ENCODE results near the gene PPP2R5A. TPM values are rescaled to one million over a fixed set of nuclear protein-coding genes. Genes with fewer than 3 reads are reported as not detected.
A peak's percentile ranks its signal among the peaks of the same experiment; 100 is the strongest.
"Not testable (repeated sequence)": the region's sequence is repeated elsewhere in the genome, so short reads cannot be mapped to it uniquely, and the experiment has no call there.

The PPP2R5A gene
- total RNA-seq, 2 experiments from 2014 or later = 44.3 to 46.2 TPM

- TF ChIP-seq CTCF (IDR thresholded peaks at IDR 0.05) = no peak
- DNase-seq = no peak
- H3K27ac ChIP-seq (ENCODE audit: low read depth in 1 of 2, low read length in 2 of 2) = peak overlapping the region; percentile 90 to 98
- peaks cover 25% of the 10 kb centered on the region for H3K36me3 Mint-ChIP-seq (ENCODE audit: low read depth)
- peaks cover 54% of the 10 kb centered on the region for H3K4me1 Mint-ChIP-seq (ENCODE audit: low read depth)
- H3K4me3 ChIP-seq (ENCODE audit: low read length) = peak overlapping the region; percentile 99
- ChIA-PET POLR2A (interaction anchor here (0.8 to 3.4 kb wide), 21 partner anchors 7 to 961 kb away, joined by 3 to 50 read pairs (median 5); partner anchors contain the start of genes DTL, INTS7, NENF and NSL1), CTCF (interaction anchor here (1.6 kb wide), 1 partner anchor 252 kb away, joined by 6 read pairs; the partner anchor contains the start of genes DTL and INTS7)
- peaks cover 30% of the 10 kb centered on the region for H3K4me1 ChIP-seq (ENCODE audit: insufficient read depth, low read length)
- H3K9me3 Mint-ChIP-seq = no peaks in the 10 kb centered on the region
- no peaks in the 10 kb centered on the region for H3K36me3 ChIP-seq (ENCODE audit: insufficient read depth, low read length)
- intact Hi-C loops (cut with DNase I, micrococcal nuclease) = loop anchor here (5.0 to 10.0 kb wide), 6 partner anchors 41 to 704 kb away; partner anchors contain the start of genes DTL (in 1 of the 2), INTS7 (in 1 of the 2), NEK2 (in 1 of the 2) and PACC1 (in 1 of the 2)
- H3K4me3 Mint-ChIP-seq = peak overlapping the region; percentile 96
- no peaks in the 10 kb centered on the region for H3K9me3 ChIP-seq (ENCODE audit: control insufficient read depth in 1 of 2, insufficient read depth in 1 of 2, low read length in 2 of 2)
- H3K27me3 Mint-ChIP-seq = peaks cover 4% of the 10 kb centered on the region
- H3K27me3 ChIP-seq (ENCODE audit: control insufficient read depth in 1 of 2, insufficient read depth in 2 of 2, low read length in 2 of 2) = no peaks in the 10 kb centered on the region
- ATAC-seq (ENCODE audit: poor library complexity) = no peak
- peak overlapping the region; percentile 92 for H3K27ac Mint-ChIP-seq
Measured at GRCh38 chr1:212286556-212287131, 1.4 kb downstream of the PPP2R5A start.

GRCh38 chr1:212287261-212287895 lies 2.2 kb downstream of the PPP2R5A start:
- no peak for ATAC-seq (ENCODE audit: poor library complexity)
- peaks cover 34% of the 10 kb centered on the region for H3K4me1 ChIP-seq (ENCODE audit: insufficient read depth, low read length)

GRCh38 chr1:212287995-212288394 lies 2.8 kb downstream of the PPP2R5A start:
- not testable (repeated sequence) for ATAC-seq (ENCODE audit: poor library complexity); DNase-seq; H3K27me3 ChIP-seq (ENCODE audit: control insufficient read depth in 1 of 2, insufficient read depth in 2 of 2, low read length in 2 of 2); H3K27ac ChIP-seq (ENCODE audit: low read depth in 1 of 2, low read length in 2 of 2); H3K36me3 ChIP-seq (ENCODE audit: insufficient read depth, low read length); H3K9me3 Mint-ChIP-seq; H3K27me3 Mint-ChIP-seq; H3K9me3 ChIP-seq (ENCODE audit: control insufficient read depth in 1 of 2, insufficient read depth in 1 of 2, low read length in 2 of 2)
- ChIA-PET POLR2A (interaction anchor here (1.5 to 3.4 kb wide), 3 partner anchors 32 to 253 kb away, joined by 3 to 50 read pairs (median 44); partner anchors contain the start of genes DTL, INTS7 and NENF), CTCF (interaction anchor here (0.9 to 1.2 kb wide), 2 partner anchors 61 to 253 kb away, joined by 3 to 4 read pairs; partner anchors contain the start of genes DTL and INTS7)
- Histone ChIP-seq H3K4me3 (ENCODE audit: low read length) (peak overlapping the region; percentile 99), H3K4me1 (ENCODE audit: insufficient read depth, low read length) (peaks cover 38% of the 10 kb centered on the region)
- intact Hi-C loops (cut with DNase I, micrococcal nuclease) = loop anchor here (5.0 to 10.0 kb wide), 6 partner anchors 39 to 706 kb away; partner anchors contain the start of genes DTL (in 1 of the 2), INTS7 (in 1 of the 2), NEK2 (in 1 of the 2) and PACC1 (in 1 of the 2)
- Mint-ChIP-seq H3K4me3 (peak overlapping the region; percentile 80), H3K36me3 (ENCODE audit: low read depth) (peaks cover 25% of the 10 kb centered on the region), H3K27ac (peak overlapping the region; percentile 65), H3K4me1 (ENCODE audit: low read depth) (peaks cover 67% of the 10 kb centered on the region)

More at GRCh38 chr1:212287261-212287895, 2.2 kb downstream of the PPP2R5A start:
- TF ChIP-seq CTCF (IDR thresholded peaks at IDR 0.05) = no peak
- Mint-ChIP-seq H3K4me1 (ENCODE audit: low read depth) (peaks cover 61% of the 10 kb centered on the region), H3K36me3 (ENCODE audit: low read depth) (peaks cover 25% of the 10 kb centered on the region), H3K4me3 (peak overlapping the region; percentile 96), H3K27me3 (peaks cover 4% of the 10 kb centered on the region), H3K9me3 (no peaks in the 10 kb centered on the region), H3K27ac (peak overlapping the region; percentile 92)
- peak overlapping the region; percentile 99 for H3K4me3 ChIP-seq (ENCODE audit: low read length)
- intact Hi-C loops (cut with DNase I, micrococcal nuclease) = loop anchor here (5.0 to 10.0 kb wide), 6 partner anchors 40 to 705 kb away; partner anchors contain the start of genes DTL (in 1 of the 2), INTS7 (in 1 of the 2), NEK2 (in 1 of the 2) and PACC1 (in 1 of the 2)
- H3K36me3 ChIP-seq (ENCODE audit: insufficient read depth, low read length) = no peaks in the 10 kb centered on the region
- no peak for DNase-seq
- no peaks in the 10 kb centered on the region for H3K9me3 ChIP-seq (ENCODE audit: control insufficient read depth in 1 of 2, insufficient read depth in 1 of 2, low read length in 2 of 2)
- CTCF ChIA-PET = interaction anchor here (0.9 to 1.2 kb wide), 2 partner anchors 61 to 252 kb away, joined by 3 to 4 read pairs; partner anchors contain the start of genes DTL and INTS7
- POLR2A ChIA-PET = interaction anchor here (0.8 to 3.4 kb wide), 11 partner anchors 7 to 708 kb away, joined by 3 to 50 read pairs (median 8); partner anchors contain the start of genes DTL, INTS7, NENF and PACC1
- no peaks in the 10 kb centered on the region for H3K27me3 ChIP-seq (ENCODE audit: control insufficient read depth in 1 of 2, insufficient read depth in 2 of 2, low read length in 2 of 2)
- H3K27ac ChIP-seq (ENCODE audit: low read depth in 1 of 2, low read length in 2 of 2) = no peak overlapping the region

All from CD4-positive, alpha-beta T cell (primary cell).